D341Med (cell line): ENCODE measurements around the gene ARHGEF17.

Source experiments
- DNase-seq: peaks from one replicate; pipeline ENCODE4 v3.0.0; 2012; ENCODE audit warnings: low spot score

Gene ARHGEF17

GRCh38 chr11:73394416-73395296 lies 86.6 kb downstream of the ARHGEF17 start:
- no peak for DNase-seq

GRCh38 chr11:73395297-73396208 lies 87.5 kb downstream of the ARHGEF17 start:
- DNase-seq, result no peak

- DNase-seq, result no peak
These were observed 88.3 kb downstream of the ARHGEF17 start for GRCh38 chr11:73396251-73396930.

GRCh38 chr11:73396985-73397384 lies 88.9 kb downstream of the ARHGEF17 start:
- DNase-seq, result no peak

- no peak for DNase-seq
These were observed 89.5 kb downstream of the ARHGEF17 start for GRCh38 chr11:73397468-73398131.

GRCh38 chr11:73398132-73398526 lies 90.1 kb downstream of the ARHGEF17 start:
- DNase-seq, result no peak

GRCh38 chr11:73398721-73399120 lies 90.6 kb downstream of the ARHGEF17 start:
- no peak for DNase-seq

GRCh38 chr11:73399159-73399590 lies 91.1 kb downstream of the ARHGEF17 start:
- DNase-seq, result no peak

GRCh38 chr11:73399636-73400035 lies 91.6 kb downstream of the ARHGEF17 start:
- no peak for DNase-seq

GRCh38 chr11:73400293-73400692 lies 92.2 kb downstream of the ARHGEF17 start:
- no peak for DNase-seq

GRCh38 chr11:73401217-73401923 lies 93.3 kb downstream of the ARHGEF17 start:
- DNase-seq, result no peak

GRCh38 chr11:73401924-73402833 lies 94.1 kb downstream of the ARHGEF17 start:
- DNase-seq, result no peak

GRCh38 chr11:73402834-73403185 lies 94.7 kb downstream of the ARHGEF17 start:
- DNase-seq, result no peak

GRCh38 chr11:73403541-73403940 lies 95.5 kb downstream of the ARHGEF17 start:
- no peak for DNase-seq

- peak; percentile 77 for DNase-seq
These were observed 96.0 kb downstream of the ARHGEF17 start for GRCh38 chr11:73404048-73404447.

- DNase-seq, result no peak
These were observed 96.5 kb downstream of the ARHGEF17 start for GRCh38 chr11:73404506-73405145.

GRCh38 chr11:73405146-73405510 lies 97.1 kb downstream of the ARHGEF17 start:
- no peak for DNase-seq

GRCh38 chr11:73406131-73406530 lies 98.1 kb downstream of the ARHGEF17 start:
- no peak for DNase-seq

GRCh38 chr11:73406619-73407018 lies 98.5 kb downstream of the ARHGEF17 start:
- no peak for DNase-seq

- DNase-seq, result no peak
These were observed 101.4 kb downstream of the ARHGEF17 start for GRCh38 chr11:73409431-73409830.
